Glomerular visceral epithelial cell (primary cell): Measurements from ENCODE around the gene SLC5A1.

Experiments used
- DNase-seq: peaks from one replicate; pipeline ENCODE4 v3.0.0-alpha.2; 2016; ENCODE audit errors: extremely low spot score

The SLC5A1 gene

GRCh38 chr22:32050678-32051515 lies 7.8 kb downstream of the SLC5A1 start:
- DNase-seq: peak; percentile 76

GRCh38 chr22:32052244-32052643 lies 9.2 kb downstream of the SLC5A1 start:
- no peak for DNase-seq

- DNase-seq: no peak
Observed at GRCh38 chr22:32052936-32053791, 10.1 kb downstream of the SLC5A1 start.

GRCh38 chr22:32055069-32055468 lies 12.0 kb downstream of the SLC5A1 start:
- DNase-seq: no peak

- no peak for DNase-seq
Observed at GRCh38 chr22:32058656-32059260, 15.7 kb downstream of the SLC5A1 start.

GRCh38 chr22:32059426-32059825 lies 16.4 kb downstream of the SLC5A1 start:
- no peak for DNase-seq

GRCh38 chr22:32063701-32064100 lies 20.6 kb downstream of the SLC5A1 start:
- DNase-seq: no peak

GRCh38 chr22:32066820-32067219 lies 23.8 kb downstream of the SLC5A1 start:
- no peak for DNase-seq

- no peak for DNase-seq
Observed at GRCh38 chr22:32067613-32068012, 24.6 kb downstream of the SLC5A1 start.

- no peak for DNase-seq
Observed at GRCh38 chr22:32069579-32070372, 26.7 kb downstream of the SLC5A1 start.

GRCh38 chr22:32073262-32073661 lies 30.2 kb downstream of the SLC5A1 start:
- DNase-seq: no peak

GRCh38 chr22:32073823-32074380 lies 30.8 kb downstream of the SLC5A1 start:
- no peak for DNase-seq

GRCh38 chr22:32075997-32076760 lies 33.1 kb downstream of the SLC5A1 start:
- no peak for DNase-seq

GRCh38 chr22:32076761-32077084 lies 33.7 kb downstream of the SLC5A1 start:
- DNase-seq: no peak

- DNase-seq: no peak
Observed at GRCh38 chr22:32077151-32077550, 34.1 kb downstream of the SLC5A1 start.

- DNase-seq: peak; percentile 69
Observed at GRCh38 chr22:32079130-32080089, 36.3 kb downstream of the SLC5A1 start.

- DNase-seq: peak; percentile 31
Observed at GRCh38 chr22:32080904-32081303, 37.8 kb downstream of the SLC5A1 start.

GRCh38 chr22:32082331-32082730 lies 39.3 kb downstream of the SLC5A1 start:
- DNase-seq: no peak

GRCh38 chr22:32083000-32083399 lies 39.9 kb downstream of the SLC5A1 start:
- DNase-seq: no peak
